NCI-H2171 (cell line): Measurements from ENCODE around the gene CPSF3.

Source experiments
- DNase-seq: peaks from one replicate; lab custom pipeline; 2025; lab: John Stamatoyannopoulos, UW

The CPSF3 gene

DNA sequence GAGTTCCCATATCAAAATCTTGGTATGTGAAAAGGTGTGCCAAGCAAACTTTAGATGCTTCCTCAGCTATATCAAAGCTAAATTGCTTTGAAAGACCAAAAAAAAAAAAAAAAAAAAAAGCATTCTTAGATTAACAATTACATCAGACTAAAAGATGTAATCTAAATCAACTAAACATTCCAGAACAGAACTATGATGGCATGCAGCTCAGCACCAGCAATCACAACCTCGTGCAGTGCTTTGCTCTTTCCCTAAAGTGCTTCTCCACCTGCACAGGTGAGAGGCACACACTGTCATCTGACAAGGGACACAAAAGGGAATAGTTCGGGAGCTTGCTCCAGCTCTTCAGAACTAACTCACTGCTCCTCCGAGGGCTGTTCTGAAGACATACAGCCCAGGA is 94.7 kb downstream of the CPSF3 start:
- no peak for DNase-seq

DNA sequence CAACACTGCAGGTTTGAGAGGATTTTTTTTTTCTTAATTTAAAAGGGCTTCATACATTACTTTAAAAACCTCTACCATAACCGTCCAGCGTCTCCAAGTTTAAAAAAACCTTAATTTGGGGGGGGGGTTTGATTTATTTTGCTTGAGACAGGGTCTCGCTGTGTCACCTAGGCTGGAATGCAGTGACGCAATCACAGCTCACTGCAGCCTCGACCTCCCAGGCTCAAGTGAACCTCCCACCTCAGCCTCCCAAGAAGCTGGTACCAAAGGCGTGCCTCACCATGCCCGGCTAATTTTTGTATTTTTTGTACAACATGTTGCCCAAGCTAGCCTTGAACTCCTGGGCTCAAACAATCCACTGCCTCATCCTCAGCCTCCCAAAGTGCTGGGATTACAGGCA is 95.3 kb downstream of the CPSF3 start:
- no peak for DNase-seq

DNA sequence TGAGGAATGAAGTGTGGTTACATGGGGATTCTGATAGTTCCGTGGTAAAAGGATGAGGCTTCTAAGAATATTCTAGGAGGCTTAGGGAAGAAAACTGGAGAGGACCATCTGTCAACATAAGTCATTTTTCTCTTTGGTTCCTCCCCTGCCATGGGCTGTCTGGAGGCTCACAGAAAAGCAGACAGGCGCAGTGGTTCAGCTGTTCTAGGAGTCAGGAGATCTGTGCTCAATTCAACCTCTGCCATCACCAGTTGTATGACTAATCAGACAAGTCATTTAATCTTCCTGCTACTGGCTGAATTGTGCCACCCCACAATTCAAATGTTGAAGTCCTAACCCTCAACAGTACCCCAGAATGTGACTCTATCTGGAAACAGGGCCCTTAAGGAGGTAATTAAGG is 95.8 kb downstream of the CPSF3 start:
- no peak for DNase-seq
